ENCODE results near the gene AMY1B.
"Not testable (repeated sequence)": the region's sequence is repeated elsewhere in the genome, so short reads cannot be mapped to it uniquely, and the experiment has no call there.

AMY1B gene

DNA sequence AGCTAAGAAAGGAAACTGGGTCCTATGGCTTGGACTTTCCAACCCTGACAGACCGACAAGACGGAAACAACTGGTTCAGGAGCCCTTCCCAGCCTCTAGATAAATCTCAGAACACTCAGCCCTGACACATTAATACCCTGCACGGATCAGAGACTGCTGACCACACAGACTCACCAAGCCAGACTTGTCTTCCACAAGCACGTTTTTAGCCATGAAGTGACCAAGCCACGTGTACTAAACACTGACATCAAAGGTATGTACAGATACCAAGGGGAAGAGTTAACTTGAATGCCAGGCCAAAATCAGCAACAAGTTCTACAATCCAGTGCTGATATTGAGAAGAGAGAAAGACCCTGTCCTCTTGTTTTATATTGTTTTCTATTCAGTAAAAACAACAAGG is at the start of gene AMY1B:
Gene AMY1B (minus strand): TSS at position 101 of the 400 bp plus-strand sequence. CDS start 571 bp downstream, outside the sequence.
- DNase-seq (ENCODE audit: low read depth) = not testable (repeated sequence)

DNA sequence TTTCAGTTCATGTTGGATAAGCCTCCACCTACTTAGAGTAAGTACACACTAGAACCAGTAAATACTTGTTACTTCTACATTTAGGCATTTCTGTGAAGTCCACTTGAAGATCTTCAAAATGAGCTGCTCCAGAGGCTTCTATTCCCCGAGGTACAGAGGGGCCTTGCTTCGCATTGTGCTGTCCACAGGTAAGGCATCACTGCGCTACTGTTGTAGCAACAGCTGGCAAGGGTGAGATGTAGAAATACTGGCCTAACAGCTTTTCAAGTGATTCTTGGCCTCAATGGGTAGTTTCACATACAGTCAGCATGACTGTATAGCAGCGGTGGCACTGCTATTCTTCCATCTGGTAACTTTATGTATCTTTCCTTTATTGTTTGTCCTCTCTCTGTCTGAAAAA is 49.0 kb upstream of the AMY1B start:
- not testable (repeated sequence) for DNase-seq (ENCODE audit: low read depth)

DNA sequence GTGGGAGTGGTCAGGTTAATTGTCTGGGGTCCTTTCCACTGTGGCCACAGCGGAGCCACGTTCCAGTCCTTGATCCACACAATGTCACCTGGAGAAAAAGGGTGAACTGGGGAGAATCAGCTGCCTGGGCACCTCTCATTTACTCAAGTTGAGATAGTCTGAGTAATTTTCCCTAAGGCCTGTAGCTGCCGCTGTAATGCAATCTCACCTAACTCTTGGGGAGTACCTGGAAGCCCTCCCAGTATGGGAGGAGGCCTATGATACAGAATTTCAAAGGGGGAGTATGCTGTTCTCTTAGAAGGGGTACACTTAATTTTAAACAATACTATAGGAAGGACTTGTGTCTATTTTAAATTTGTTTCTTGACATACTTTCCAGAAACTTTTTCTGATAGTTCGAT is 48.4 kb upstream of the AMY1B start:
- not testable (repeated sequence) for DNase-seq (ENCODE audit: low read depth)

DNA sequence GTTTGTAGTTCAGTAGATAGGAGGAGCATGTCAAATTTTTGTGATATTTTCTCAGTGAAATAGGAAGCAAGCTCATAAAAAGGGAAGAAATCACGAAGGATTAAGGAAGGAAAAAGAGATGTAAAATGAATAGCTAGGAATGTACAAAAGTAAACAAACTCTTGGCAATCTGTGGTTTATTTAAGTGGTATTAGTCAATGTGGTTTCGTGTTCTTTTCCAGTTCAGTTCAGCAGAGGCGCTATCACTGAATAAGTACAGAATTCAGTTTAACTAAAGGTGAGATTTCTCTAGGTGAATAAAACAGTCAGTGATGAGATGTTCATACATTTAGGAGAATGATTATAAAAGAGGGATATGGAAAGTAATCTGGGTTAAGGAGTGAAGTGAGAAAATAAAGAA is 42.0 kb upstream of the AMY1B start:
- not testable (repeated sequence) for DNase-seq (ENCODE audit: low read depth)

DNA sequence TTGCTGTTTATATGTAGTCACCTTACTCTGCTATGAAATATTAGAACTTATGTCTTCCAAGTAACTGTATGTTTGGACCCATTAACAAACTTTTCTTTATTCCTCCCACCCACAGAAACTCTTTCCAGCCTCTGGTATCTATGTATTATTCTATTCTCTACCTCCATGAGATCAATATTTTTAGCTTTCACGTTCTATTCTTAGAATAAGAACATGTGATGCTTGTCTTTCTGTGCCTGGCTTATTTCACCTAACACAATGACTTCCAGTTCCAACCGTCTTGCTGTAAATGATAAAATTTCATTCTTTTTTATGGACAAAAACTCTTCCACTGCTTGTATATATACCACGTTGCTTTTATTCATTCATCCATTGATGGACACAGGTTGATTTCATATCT is 39.3 kb upstream of the AMY1B start:
- DNase-seq (ENCODE audit: low read depth) = not testable (repeated sequence)

DNA sequence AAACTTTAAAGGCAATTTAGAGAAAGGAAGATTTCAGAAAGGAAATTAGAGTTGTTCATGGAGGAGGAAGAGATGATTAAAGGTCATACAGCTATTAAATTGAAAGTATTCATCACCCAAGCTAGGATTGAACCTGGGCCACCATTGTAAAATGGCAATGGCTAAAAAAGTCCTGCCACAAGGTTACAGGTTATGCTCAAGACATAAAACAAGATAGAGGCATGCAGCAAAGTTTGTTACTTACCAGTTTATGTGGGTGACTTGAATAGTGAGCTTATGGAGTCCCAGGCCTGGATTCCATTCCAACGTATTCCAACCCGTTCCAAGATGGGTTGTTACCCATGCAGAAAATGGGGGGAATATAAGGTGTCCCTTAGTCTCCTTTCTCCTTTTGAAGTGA is 25.5 kb upstream of the AMY1B start:
- DNase-seq (ENCODE audit: low read depth) = not testable (repeated sequence)

DNA sequence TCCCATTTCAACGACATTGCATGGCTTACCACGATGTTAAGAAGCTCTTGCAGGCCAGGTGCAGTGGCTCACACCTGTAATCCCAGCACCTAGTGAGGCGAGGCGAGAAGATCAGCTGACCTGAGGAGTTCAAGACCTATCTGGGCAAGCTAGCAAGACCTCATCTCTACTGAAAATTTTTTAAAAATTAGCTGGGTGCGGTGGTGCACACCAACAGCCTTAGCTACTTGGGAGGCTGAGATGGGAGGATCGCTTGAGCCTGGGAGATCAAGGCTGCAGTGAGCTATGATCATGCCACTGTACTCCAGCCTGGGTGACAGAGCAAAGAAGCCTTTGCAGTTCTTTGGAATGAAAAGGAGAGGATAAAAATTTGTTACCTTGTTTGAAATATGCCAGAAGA is 21.4 kb upstream of the AMY1B start:
- not testable (repeated sequence) for DNase-seq (ENCODE audit: low read depth)

DNA sequence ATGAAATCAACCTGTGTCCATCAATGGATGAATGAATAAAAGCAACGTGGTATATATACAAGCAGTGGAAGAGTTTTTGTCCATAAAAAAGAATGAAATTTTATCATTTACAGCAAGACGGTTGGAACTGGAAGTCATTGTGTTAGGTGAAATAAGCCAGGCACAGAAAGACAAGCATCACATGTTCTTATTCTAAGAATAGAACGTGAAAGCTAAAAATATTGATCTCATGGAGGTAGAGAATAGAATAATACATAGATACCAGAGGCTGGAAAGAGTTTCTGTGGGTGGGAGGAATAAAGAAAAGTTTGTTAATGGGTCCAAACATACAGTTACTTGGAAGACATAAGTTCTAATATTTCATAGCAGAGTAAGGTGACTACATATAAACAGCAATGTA is 14.4 kb upstream of the AMY1B start:
- not testable (repeated sequence) for DNase-seq (ENCODE audit: low read depth)

DNA sequence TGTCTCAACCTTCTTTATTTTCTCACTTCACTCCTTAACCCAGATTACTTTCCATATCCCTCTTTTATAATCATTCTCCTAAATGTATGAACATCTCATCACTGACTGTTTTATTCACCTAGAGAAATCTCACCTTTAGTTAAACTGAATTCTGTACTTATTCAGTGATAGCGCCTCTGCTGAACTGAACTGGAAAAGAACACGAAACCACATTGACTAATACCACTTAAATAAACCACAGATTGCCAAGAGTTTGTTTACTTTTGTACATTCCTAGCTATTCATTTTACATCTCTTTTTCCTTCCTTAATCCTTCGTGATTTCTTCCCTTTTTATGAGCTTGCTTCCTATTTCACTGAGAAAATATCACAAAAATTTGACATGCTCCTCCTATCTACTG is 11.7 kb upstream of the AMY1B start:
- not testable (repeated sequence) for DNase-seq (ENCODE audit: low read depth)

DNA sequence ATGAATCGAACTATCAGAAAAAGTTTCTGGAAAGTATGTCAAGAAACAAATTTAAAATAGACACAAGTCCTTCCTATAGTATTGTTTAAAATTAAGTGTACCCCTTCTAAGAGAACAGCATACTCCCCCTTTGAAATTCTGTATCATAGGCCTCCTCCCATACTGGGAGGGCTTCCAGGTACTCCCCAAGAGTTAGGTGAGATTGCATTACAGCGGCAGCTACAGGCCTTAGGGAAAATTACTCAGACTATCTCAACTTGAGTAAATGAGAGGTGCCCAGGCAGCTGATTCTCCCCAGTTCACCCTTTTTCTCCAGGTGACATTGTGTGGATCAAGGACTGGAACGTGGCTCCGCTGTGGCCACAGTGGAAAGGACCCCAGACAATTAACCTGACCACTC is 5.2 kb upstream of the AMY1B start:
- not testable (repeated sequence) for DNase-seq (ENCODE audit: low read depth)

DNA sequence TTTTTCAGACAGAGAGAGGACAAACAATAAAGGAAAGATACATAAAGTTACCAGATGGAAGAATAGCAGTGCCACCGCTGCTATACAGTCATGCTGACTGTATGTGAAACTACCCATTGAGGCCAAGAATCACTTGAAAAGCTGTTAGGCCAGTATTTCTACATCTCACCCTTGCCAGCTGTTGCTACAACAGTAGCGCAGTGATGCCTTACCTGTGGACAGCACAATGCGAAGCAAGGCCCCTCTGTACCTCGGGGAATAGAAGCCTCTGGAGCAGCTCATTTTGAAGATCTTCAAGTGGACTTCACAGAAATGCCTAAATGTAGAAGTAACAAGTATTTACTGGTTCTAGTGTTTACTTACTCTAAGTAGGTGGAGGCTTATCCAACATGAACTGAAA is 4.7 kb upstream of the AMY1B start:
- not testable (repeated sequence) for DNase-seq (ENCODE audit: low read depth)

DNA sequence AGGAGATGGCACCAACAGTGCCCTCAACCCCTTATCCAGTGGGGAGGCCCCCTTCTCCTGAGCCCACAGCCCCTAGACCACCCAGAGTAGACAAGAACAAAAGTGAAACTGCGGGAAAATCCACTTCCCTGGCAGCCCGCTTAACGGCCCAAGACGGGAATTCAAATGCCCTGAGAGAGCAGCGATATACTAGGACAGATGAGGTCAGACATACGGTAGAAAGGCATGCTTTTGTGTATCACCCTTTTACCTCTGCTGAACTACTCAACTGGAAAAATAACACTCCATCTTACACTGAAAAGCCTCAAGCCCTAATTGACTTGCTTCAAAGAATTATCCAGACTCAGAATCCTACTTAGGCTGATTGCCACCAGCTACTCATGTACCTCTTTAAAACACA is 1.4 kb upstream of the AMY1B start:
- not testable (repeated sequence) for DNase-seq (ENCODE audit: low read depth)

DNA sequence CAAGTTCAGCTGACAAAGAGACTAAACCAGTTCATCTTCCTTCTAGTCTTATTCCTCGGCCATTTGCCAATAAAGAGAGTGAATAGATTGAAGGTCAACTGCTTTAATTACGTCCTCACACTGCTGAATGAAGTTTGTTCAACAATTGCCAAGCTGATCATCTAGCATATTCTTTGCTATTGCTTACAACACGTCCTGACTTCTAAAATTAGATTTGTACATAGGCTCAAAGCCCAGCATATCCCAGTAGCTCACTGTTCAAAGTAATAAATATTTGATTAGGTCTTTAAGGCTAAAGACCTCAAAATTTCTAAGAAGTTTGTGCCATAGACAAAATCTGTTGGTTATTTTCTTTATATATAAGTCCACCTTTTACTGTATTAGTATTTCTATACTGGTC is 19.7 kb downstream of the AMY1B start:
- DNase-seq (ENCODE audit: low read depth) = not testable (repeated sequence)

DNA sequence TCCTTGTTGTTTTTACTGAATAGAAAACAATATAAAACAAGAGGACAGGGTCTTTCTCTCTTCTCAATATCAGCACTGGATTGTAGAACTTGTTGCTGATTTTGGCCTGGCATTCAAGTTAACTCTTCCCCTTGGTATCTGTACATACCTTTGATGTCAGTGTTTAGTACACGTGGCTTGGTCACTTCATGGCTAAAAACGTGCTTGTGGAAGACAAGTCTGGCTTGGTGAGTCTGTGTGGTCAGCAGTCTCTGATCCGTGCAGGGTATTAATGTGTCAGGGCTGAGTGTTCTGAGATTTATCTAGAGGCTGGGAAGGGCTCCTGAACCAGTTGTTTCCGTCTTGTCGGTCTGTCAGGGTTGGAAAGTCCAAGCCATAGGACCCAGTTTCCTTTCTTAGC is 40.5 kb downstream of the AMY1B start, which contains the start of gene AMY1A:
Gene AMY1A (plus strand): TSS at position 301 of the 400 bp plus-strand sequence. CDS start 571 bp downstream, outside the sequence.
- DNase-seq (ENCODE audit: low read depth) = not testable (repeated sequence)

DNA sequence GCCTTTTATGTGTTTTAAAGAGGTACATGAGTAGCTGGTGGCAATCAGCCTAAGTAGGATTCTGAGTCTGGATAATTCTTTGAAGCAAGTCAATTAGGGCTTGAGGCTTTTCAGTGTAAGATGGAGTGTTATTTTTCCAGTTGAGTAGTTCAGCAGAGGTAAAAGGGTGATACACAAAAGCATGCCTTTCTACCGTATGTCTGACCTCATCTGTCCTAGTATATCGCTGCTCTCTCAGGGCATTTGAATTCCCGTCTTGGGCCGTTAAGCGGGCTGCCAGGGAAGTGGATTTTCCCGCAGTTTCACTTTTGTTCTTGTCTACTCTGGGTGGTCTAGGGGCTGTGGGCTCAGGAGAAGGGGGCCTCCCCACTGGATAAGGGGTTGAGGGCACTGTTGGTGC is 41.9 kb downstream of the AMY1B start:
- not testable (repeated sequence) for DNase-seq (ENCODE audit: low read depth)

DNA sequence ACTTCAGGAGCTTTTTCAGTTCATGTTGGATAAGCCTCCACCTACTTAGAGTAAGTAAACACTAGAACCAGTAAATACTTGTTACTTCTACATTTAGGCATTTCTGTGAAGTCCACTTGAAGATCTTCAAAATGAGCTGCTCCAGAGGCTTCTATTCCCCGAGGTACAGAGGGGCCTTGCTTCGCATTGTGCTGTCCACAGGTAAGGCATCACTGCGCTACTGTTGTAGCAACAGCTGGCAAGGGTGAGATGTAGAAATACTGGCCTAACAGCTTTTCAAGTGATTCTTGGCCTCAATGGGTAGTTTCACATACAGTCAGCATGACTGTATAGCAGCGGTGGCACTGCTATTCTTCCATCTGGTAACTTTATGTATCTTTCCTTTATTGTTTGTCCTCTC is 45.1 kb downstream of the AMY1B start:
- not testable (repeated sequence) for DNase-seq (ENCODE audit: low read depth)

DNA sequence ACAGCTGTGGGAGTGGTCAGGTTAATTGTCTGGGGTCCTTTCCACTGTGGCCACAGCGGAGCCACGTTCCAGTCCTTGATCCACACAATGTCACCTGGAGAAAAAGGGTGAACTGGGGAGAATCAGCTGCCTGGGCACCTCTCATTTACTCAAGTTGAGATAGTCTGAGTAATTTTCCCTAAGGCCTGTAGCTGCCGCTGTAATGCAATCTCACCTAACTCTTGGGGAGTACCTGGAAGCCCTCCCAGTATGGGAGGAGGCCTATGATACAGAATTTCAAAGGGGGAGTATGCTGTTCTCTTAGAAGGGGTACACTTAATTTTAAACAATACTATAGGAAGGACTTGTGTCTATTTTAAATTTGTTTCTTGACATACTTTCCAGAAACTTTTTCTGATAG is 45.7 kb downstream of the AMY1B start:
- DNase-seq (ENCODE audit: low read depth) = not testable (repeated sequence)

DNA sequence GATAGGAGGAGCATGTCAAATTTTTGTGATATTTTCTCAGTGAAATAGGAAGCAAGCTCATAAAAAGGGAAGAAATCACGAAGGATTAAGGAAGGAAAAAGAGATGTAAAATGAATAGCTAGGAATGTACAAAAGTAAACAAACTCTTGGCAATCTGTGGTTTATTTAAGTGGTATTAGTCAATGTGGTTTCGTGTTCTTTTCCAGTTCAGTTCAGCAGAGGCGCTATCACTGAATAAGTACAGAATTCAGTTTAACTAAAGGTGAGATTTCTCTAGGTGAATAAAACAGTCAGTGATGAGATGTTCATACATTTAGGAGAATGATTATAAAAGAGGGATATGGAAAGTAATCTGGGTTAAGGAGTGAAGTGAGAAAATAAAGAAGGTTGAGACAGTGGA is 52.1 kb downstream of the AMY1B start:
- DNase-seq (ENCODE audit: low read depth) = not testable (repeated sequence)

DNA sequence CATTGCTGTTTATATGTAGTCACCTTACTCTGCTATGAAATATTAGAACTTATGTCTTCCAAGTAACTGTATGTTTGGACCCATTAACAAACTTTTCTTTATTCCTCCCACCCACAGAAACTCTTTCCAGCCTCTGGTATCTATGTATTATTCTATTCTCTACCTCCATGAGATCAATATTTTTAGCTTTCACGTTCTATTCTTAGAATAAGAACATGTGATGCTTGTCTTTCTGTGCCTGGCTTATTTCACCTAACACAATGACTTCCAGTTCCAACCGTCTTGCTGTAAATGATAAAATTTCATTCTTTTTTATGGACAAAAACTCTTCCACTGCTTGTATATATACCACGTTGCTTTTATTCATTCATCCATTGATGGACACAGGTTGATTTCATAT is 54.8 kb downstream of the AMY1B start:
- not testable (repeated sequence) for DNase-seq (ENCODE audit: low read depth)
